Central memory CD8-positive, alpha-beta T cell (primary cell): Measurements from ENCODE around the gene GNAI3.

Experiments
- ATAC-seq: fragments of 150-1000 bp; cut with Tn5 transposase; replicated peaks from 2 replicates; pipeline ENCODE4 v1.10.0; 2022; ENCODE audit warnings: mild to moderate bottlenecking, moderate FRiP score, moderate number of reproducible peaks; ENCODE audit not compliant: poor library complexity, severe bottlenecking; ENCODE audit errors: extremely low read depth
- DNase-seq, 2 donors: peaks; one replicate each; pipeline ENCODE4 v3.0.0; 2021; ENCODE audit warnings: low spot score in 2 of 2
- H3K27ac Mint-ChIP-seq: one replicate; pipeline ENCODE4 v1.8.0; 2022; ENCODE audit warnings: low read depth, mild to moderate bottlenecking, moderate library complexity, mixed read lengths
- H3K27me3 Mint-ChIP-seq: one replicate; pipeline ENCODE4 v1.8.0; 2022; ENCODE audit warnings: mixed read lengths
- H3K36me3 Mint-ChIP-seq: one replicate; pipeline ENCODE4 v1.8.0; 2022; ENCODE audit warnings: mild to moderate bottlenecking, moderate library complexity, mixed read lengths; ENCODE audit not compliant: insufficient read depth
- H3K4me1 Mint-ChIP-seq: one replicate; pipeline ENCODE4 v1.8.0; 2022; ENCODE audit warnings: mixed read lengths
- H3K4me3 Mint-ChIP-seq: one replicate; pipeline ENCODE4 v1.8.0; 2022; ENCODE audit warnings: mild to moderate bottlenecking, moderate library complexity, mixed read lengths
- H3K9me3 Mint-ChIP-seq: one replicate; pipeline ENCODE4 v1.8.0; 2022; ENCODE audit warnings: mixed read lengths

Gene GNAI3

DNA sequence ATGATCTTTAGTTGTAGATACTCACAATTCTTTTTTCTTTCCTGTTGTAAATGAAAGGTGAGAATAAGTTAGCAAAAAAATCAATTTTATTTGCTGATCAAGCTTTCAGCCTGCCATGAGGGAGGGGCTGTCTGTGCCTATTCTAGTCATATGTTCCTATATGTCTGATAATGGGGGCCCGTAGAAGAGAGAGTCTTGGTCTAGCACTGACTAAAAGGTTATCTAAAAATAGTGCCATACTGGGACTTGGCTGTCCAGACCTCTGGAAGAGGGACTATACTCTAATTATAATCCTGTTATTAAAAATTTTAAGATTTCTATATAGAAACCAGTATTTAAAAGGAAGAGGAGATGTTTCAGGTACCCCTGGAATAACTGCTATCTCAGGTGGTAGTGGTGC is 18.6 kb downstream of the GNAI3 start:
- H3K27ac Mint-ChIP-seq = peak overlapping the region; percentile 1
- no peak overlapping the region for H3K4me3 Mint-ChIP-seq
- no peak for ATAC-seq
- DNase-seq = no peak
- no peaks in the 10 kb centered on the region for H3K9me3 Mint-ChIP-seq
- peaks cover 50% of the 10 kb centered on the region for H3K4me1 Mint-ChIP-seq
- H3K27me3 Mint-ChIP-seq = no peaks in the 10 kb centered on the region
- H3K36me3 Mint-ChIP-seq = peaks cover 1% of the 10 kb centered on the region

DNA sequence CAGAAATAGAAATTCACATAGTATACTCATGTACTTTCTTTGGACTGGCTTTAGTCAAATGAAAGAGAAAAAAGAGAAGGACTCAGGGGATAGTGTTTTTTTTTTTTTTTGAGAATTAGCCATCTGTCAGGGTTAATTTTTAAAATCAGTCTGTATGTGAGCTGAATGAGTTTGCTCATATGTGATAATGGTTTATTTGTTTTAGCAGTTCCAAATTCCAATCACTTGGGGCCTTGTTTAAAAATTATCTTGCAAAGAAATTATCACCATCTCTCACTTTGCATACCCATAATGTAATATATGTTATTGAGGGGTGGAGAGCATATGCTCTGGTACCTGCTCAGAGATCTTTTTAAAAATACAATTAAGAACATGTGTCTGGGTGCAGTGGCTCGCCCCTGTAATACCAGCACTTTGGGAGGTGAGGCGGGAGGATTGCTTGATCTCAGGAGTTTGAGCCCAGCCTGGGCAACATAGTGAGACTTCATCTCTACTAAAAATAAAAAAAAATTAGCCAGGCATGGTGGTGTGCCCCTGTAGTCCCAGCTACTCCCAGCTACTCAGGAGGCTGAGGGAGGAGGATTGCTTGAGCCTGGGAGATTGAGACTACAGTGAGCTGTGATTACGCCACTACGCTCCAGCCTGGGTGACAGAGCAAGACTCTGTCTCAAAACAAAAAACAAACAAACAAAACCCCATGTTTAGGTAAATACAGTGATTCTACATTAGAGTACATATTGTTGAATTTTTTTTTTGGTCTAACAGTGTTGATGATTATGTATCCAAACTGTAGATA is 19.7 kb downstream of the GNAI3 start:
- peaks cover 1% of the 10 kb centered on the region for H3K36me3 Mint-ChIP-seq
- H3K9me3 Mint-ChIP-seq = no peaks in the 10 kb centered on the region
- no peak overlapping the region for H3K27ac Mint-ChIP-seq
- no peaks in the 10 kb centered on the region for H3K27me3 Mint-ChIP-seq
- no peak overlapping the region for H3K4me3 Mint-ChIP-seq
- peaks cover 53% of the 10 kb centered on the region for H3K4me1 Mint-ChIP-seq
- DNase-seq (no peak), ATAC-seq (no peak)

DNA sequence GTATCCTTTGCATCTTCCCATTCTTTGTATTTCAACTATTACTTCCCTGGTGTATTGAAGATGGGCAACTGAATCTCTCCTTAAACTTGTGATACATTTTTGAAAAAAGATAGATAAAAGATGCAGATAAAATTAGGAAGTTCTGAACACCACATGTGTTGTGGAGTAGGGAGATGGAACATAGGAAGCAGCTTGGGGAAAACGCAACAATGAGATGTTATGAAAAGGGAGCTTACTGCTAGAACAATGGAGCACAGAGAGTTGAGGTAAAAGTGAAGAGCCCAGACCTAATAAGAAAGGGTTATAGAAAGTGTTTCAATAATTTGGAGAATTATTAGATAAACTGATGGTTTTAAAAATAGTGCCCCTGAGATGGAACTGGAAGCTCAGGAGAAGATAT is 20.9 kb downstream of the GNAI3 start:
- DNase-seq (no peak), ATAC-seq (no peak)
- H3K9me3 Mint-ChIP-seq = no peaks in the 10 kb centered on the region
- no peak overlapping the region for H3K4me3 Mint-ChIP-seq
- peaks cover 43% of the 10 kb centered on the region for H3K4me1 Mint-ChIP-seq
- H3K36me3 Mint-ChIP-seq = peaks cover 1% of the 10 kb centered on the region
- no peaks in the 10 kb centered on the region for H3K27me3 Mint-ChIP-seq
- H3K27ac Mint-ChIP-seq = no peak overlapping the region

DNA sequence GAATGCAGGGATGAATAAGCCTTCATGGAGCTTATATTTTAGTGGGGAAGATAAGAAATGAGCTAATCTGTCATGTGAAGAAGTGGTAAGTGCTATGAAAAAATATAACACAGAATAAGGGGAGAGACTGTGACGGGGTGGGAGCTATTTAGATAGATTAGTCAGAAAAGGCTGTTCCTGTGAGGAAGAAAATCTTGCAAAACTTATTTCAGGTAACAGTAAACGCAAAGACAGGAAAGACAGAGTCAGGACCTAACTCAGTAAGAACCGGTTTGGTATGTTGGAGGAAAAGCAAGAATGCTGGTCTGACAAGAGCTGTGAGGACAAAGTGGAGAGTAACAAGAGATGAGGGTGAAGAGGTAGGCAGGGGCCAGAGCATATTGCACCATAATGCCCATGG is 22.0 kb downstream of the GNAI3 start:
- DNase-seq (no peak), ATAC-seq (no peak)
- Mint-ChIP-seq H3K36me3 (no peaks in the 10 kb centered on the region), H3K4me1 (peaks cover 35% of the 10 kb centered on the region), H3K27me3 (no peaks in the 10 kb centered on the region), H3K27ac (no peak overlapping the region), H3K9me3 (no peaks in the 10 kb centered on the region), H3K4me3 (no peak overlapping the region)

DNA sequence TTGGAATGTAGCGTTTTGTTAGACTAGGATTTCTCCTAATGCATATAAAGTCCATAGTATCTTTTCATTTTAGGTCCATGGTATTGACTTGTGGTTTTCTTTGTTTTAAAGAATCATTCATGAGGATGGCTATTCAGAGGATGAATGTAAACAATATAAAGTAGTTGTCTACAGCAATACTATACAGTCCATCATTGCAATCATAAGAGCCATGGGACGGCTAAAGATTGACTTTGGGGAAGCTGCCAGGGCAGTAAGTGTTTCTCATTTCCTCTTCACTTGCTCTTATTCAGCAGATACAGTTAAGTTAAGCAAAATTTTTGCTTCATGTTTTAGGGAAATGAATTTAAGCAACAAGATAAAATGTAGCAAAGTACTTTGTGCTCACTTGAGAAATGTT is 25.4 kb downstream of the GNAI3 start:
- no peak overlapping the region for H3K4me3 Mint-ChIP-seq
- ATAC-seq = no peak
- H3K4me1 Mint-ChIP-seq = peaks cover 16% of the 10 kb centered on the region
- H3K27me3 Mint-ChIP-seq = no peaks in the 10 kb centered on the region
- peaks cover 17% of the 10 kb centered on the region for H3K36me3 Mint-ChIP-seq
- H3K9me3 Mint-ChIP-seq = no peaks in the 10 kb centered on the region
- no peak overlapping the region for H3K27ac Mint-ChIP-seq
- DNase-seq = no peak

DNA sequence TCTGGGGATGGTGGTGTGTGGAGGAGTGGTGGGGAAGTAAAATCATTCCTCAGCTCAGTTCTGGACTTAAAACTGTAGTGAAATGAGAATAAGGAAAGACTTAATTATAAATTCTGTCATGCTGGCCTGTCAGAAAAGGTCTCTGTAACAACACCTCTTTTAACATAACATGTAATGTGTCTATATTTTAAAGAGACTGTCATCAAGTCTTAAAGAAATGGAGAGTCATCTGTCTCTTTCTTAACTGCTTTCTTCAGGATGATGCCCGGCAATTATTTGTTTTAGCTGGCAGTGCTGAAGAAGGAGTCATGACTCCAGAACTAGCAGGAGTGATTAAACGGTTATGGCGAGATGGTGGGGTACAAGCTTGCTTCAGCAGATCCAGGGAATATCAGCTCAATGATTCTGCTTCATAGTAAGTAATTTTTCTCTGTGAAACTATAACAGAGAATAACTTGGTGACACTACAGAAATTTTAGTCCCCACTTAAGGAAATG is 30.6 kb downstream of the GNAI3 start:
- Mint-ChIP-seq H3K27ac (peak overlapping the region; percentile 67), H3K4me3 (no peak overlapping the region), H3K4me1 (peaks cover 6% of the 10 kb centered on the region), H3K36me3 (peaks cover 56% of the 10 kb centered on the region), H3K9me3 (no peaks in the 10 kb centered on the region), H3K27me3 (no peaks in the 10 kb centered on the region)
- DNase-seq (no peak), ATAC-seq (no peak)

DNA sequence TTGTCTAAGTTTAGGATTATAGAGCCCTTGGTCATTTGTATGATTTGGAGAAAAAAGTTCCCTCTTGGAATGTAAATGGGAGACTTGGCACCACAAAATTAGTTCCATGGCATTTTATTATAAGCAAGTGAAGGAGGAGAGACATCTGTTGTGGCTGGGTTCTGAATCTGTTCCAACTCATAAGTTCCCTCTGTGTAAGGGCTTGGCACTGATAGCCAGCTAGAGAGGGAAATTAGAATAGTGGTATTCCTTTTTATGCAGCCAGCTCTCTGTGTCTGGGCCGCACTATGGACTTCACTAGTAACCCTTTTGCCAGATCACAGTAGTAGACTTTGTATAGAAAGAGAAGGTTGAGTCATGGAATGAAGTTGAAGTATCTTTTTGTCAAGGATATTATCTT is 31.1 kb downstream of the GNAI3 start:
- DNase-seq = no peak
- no peak overlapping the region for H3K4me3 Mint-ChIP-seq
- peak overlapping the region; percentile 67 for H3K27ac Mint-ChIP-seq
- ATAC-seq = no peak
- H3K9me3 Mint-ChIP-seq = no peaks in the 10 kb centered on the region
- no peaks in the 10 kb centered on the region for H3K27me3 Mint-ChIP-seq
- H3K4me1 Mint-ChIP-seq = peaks cover 6% of the 10 kb centered on the region
- peaks cover 60% of the 10 kb centered on the region for H3K36me3 Mint-ChIP-seq

DNA sequence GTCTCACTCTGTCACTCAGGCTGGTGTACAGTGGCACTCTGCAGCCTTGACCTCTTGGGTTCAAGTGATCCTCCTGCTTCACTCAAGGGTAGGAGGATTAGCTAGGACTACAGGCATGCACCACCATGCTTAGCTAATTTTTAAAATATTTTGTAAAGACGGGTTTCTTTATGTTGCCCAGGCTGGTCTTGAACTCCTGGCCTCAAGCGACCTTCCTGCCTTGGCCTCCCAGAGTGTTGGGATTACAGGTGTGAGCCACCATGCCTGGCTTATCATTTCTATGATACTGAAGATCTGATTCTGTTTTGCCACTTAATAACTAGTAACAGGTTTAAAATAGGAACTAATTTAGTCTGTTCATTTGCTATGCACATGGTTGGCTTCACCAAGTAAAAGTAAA is 33.6 kb downstream of the GNAI3 start:
- Mint-ChIP-seq H3K36me3 (peaks cover 69% of the 10 kb centered on the region), H3K4me1 (no peaks in the 10 kb centered on the region), H3K27me3 (no peaks in the 10 kb centered on the region), H3K27ac (no peak overlapping the region), H3K9me3 (no peaks in the 10 kb centered on the region), H3K4me3 (no peak overlapping the region)
- no peak for ATAC-seq
- no peak for DNase-seq

DNA sequence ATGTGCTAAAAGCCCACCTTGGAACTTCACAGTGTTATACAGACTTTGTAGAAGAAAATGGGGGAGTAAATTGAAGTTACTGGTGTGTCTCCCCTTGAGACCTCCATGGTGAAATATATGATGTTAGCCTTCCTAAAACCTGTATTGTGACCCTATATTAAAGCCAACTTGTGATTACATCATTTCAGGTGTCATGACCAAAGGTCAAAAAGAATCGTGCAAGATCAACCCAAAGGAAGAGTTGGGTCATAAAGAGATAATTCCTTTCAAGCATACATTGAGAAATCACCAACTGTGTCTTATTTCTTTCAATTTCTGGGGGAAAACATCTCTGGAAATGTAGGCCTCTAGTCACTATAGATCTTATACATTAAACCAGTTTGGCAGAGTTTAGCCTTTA is 36.4 kb downstream of the GNAI3 start:
- Mint-ChIP-seq H3K27ac (no peak overlapping the region), H3K9me3 (no peaks in the 10 kb centered on the region), H3K36me3 (peaks cover 76% of the 10 kb centered on the region), H3K4me3 (no peak overlapping the region), H3K4me1 (no peaks in the 10 kb centered on the region), H3K27me3 (no peaks in the 10 kb centered on the region)
- DNase-seq (no peak), ATAC-seq (no peak)

DNA sequence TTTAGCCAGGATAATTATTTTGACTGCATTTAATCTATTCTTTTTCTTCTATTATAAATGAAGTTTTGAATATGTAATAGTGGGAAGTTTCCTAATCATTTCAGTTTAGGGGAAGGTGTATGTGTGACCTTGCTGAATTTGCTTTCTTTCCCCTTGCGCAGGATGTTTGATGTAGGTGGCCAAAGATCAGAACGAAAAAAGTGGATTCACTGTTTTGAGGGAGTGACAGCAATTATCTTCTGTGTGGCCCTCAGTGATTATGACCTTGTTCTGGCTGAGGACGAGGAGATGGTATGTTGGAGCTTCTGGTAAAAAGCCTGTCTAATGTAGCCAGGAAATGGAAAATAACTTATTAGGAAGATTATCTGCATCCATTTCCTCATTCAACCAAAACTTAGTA is 37.6 kb downstream of the GNAI3 start:
- no peaks in the 10 kb centered on the region for H3K4me1 Mint-ChIP-seq
- H3K27me3 Mint-ChIP-seq = no peaks in the 10 kb centered on the region
- H3K36me3 Mint-ChIP-seq = peaks cover 72% of the 10 kb centered on the region
- no peak overlapping the region for H3K4me3 Mint-ChIP-seq
- H3K27ac Mint-ChIP-seq = peak overlapping the region; percentile 41
- H3K9me3 Mint-ChIP-seq = no peaks in the 10 kb centered on the region
- no peak for DNase-seq
- no peak for ATAC-seq

DNA sequence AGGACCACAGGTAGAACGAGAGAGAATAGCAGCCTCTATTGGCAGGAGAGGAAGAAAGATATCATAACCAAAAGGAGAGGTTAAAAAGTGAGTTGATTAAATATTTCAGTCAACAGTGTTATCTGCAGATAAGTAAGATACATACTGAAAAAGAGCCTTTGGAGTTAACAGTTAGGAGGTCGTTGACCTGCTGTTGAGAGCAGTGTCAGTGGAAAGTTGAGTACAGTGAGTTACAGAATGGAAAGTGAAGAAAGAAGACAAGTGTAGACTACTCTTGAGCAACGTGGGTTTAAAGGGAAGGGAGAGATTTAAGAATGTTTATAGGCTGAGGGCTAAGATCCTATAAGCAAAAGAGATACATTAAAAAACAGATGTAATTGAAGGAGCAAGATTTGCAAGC is 40.8 kb downstream of the GNAI3 start:
- Mint-ChIP-seq H3K9me3 (no peaks in the 10 kb centered on the region), H3K4me1 (no peaks in the 10 kb centered on the region), H3K27ac (peak overlapping the region; percentile 7), H3K27me3 (no peaks in the 10 kb centered on the region), H3K36me3 (peaks cover 70% of the 10 kb centered on the region), H3K4me3 (no peak overlapping the region)
- ATAC-seq (no peak), DNase-seq (no peak)

DNA sequence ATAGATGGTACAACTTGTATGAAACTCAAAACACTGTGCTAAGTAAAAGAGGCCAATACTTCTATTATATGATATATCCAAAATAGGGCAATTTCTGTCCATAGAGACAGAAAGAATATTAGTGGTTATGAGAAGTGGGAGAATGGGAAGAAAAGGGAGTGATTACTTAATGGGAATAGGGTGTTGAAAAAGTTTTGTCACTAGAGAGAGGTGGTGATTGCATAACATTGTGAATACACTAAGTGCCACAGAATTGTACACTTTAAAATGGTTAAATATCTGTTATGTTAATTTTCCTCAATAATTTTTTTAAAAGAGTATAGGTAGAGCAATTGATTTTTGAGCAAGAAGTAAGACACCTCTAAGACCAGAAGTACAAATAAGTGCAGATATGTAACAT is 41.3 kb downstream of the GNAI3 start:
- no peaks in the 10 kb centered on the region for H3K27me3 Mint-ChIP-seq
- no peak overlapping the region for H3K4me3 Mint-ChIP-seq
- no peaks in the 10 kb centered on the region for H3K9me3 Mint-ChIP-seq
- peak overlapping the region; percentile 7 for H3K27ac Mint-ChIP-seq
- H3K36me3 Mint-ChIP-seq = peaks cover 66% of the 10 kb centered on the region
- H3K4me1 Mint-ChIP-seq = no peaks in the 10 kb centered on the region
- ATAC-seq = no peak
- no peak for DNase-seq

DNA sequence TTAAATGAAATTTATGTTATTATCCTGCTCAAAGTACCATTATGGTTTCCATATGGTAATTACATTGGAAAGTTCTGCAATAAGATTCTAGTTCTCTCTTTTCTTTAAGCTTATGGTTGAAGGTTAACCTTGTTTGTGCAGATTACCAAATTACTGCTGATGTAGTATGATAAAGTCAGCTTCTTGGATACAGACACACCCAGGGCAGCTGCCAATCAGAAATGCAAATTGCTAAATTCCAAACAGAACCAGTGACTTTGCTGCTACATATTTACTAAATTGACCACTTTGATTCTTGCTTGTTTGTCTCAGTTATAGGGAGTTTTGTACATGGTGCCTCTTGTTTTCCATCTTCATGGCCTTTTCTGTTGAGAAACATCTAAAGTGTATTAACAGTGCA is 44.5 kb downstream of the GNAI3 start:
- H3K36me3 Mint-ChIP-seq = peaks cover 54% of the 10 kb centered on the region
- DNase-seq (no peak), ATAC-seq (no peak)
- H3K9me3 Mint-ChIP-seq = no peaks in the 10 kb centered on the region
- no peaks in the 10 kb centered on the region for H3K27me3 Mint-ChIP-seq
- no peak overlapping the region for H3K27ac Mint-ChIP-seq
- no peak overlapping the region for H3K4me3 Mint-ChIP-seq
- H3K4me1 Mint-ChIP-seq = no peaks in the 10 kb centered on the region
